ENCODE measurements around the gene ANKRD11. TPM values are rescaled to one million over a fixed set of nuclear protein-coding genes. Genes with fewer than 3 reads are reported as not detected.
"Not testable (repeated sequence)": the region's sequence is repeated elsewhere in the genome, so short reads cannot be mapped to it uniquely, and the experiment has no call there.

The ANKRD11 gene
- total RNA-seq, 1 experiment from 2014 or later = 28.5 TPM

DNA sequence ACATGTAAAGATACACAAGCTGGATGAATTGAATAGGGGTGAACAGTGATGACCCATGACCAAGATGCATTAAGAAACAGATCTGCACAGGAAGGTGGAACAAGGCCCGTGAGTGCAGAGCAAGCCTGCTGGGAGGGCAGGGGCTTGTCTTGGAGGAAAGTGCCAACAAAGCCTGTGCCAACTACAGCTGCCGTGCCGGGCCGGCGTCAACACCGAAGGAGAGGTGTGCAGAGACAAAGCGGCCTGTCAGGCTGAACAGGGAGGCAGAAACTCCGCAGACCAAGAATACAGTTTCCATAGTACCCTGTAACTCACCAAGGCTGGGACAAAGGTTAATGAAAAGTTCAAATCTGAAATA lies 46.7 kb downstream of the ANKRD11 start:
- Histone ChIP-seq H3K9me3 (ENCODE audit: low read length) (no peaks in the 10 kb centered on the region), H3K27ac (ENCODE audit: low read length) (no peak overlapping the region), H4K20me1 (ENCODE audit: insufficient read depth, low read depth, low read length) (peaks cover 62% of the 10 kb centered on the region), H3K9me2 (replicated peaks; ENCODE audit: insufficient read depth, low read length) (no peaks in the 10 kb centered on the region), H2AFZ (ENCODE audit: low read length) (no peak overlapping the region), H3K9ac (ENCODE audit: low read length) (no peak overlapping the region), H3K4me3 (ENCODE audit: low read length) (no peak overlapping the region), H3K4me2 (ENCODE audit: low read depth, low read length, poor library complexity, severe bottlenecking) (no peak overlapping the region), H3K36me3 (ENCODE audit: insufficient read depth, low read length) (no peaks in the 10 kb centered on the region), H3K79me2 (ENCODE audit: low read length) (peaks cover 95% of the 10 kb centered on the region), H3K27me3 (ENCODE audit: low read length) (no peaks in the 10 kb centered on the region), H3K4me1 (ENCODE audit: low read length) (no peaks in the 10 kb centered on the region; the same call in 1 of the 2 replicates)
- DNase-seq = no peak

DNA sequence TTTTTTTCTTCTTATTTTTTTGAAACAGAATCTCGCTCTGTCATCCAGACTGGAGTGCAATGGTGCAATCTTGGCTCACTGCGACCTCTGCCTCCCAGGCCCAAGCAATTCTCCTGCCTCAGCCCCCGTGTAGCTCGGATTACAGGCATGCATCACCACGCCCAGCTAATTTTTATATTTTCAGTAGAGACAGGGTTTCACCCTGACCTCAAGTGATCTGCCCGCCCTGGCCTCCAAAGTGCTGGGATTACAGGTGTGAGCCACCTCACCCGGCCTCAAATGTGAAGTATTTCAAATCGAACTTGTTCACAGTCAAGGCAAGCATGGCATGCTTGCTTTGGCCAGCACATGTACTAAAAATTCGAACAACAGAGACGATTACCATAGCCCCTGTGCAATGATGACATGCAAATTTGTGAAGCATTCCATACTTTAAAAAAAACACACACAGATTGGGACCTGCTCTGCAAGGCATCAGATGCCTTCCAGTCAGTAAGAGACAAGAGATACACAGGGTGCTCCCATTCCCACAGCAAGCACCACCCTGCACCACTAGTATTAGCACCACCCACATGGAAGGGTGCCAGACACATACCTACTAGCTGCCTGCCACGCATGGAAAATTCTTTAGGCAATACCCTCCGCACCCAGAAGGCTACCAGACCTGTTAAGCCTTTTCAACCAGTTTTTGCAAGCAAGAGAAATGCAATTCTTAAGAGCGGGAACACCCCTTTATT lies 47.2 kb downstream of the ANKRD11 start:
- no peaks in the 10 kb centered on the region for H3K9me2 ChIP-seq (replicated peaks; ENCODE audit: insufficient read depth, low read length)
- no peaks in the 10 kb centered on the region for H3K27me3 ChIP-seq (ENCODE audit: low read length)
- H3K36me3 ChIP-seq (ENCODE audit: insufficient read depth, low read length) = no peaks in the 10 kb centered on the region
- no peak overlapping the region for H3K27ac ChIP-seq (ENCODE audit: low read length)
- no peak overlapping the region for H3K4me2 ChIP-seq (ENCODE audit: low read depth, low read length, poor library complexity, severe bottlenecking)
- no peak for DNase-seq
- no peaks in the 10 kb centered on the region for H3K9me3 ChIP-seq (ENCODE audit: low read length)
- H3K9ac ChIP-seq (ENCODE audit: low read length) = no peak overlapping the region
- no peaks in the 10 kb centered on the region; the same call in 1 of the 2 replicates for H3K4me1 ChIP-seq (ENCODE audit: low read length)
- peaks cover 95% of the 10 kb centered on the region for H3K79me2 ChIP-seq (ENCODE audit: low read length)
- H3K4me3 ChIP-seq (ENCODE audit: low read length) = no peak overlapping the region
- H2AFZ ChIP-seq (ENCODE audit: low read length) = no peak overlapping the region
- peaks cover 57% of the 10 kb centered on the region for H4K20me1 ChIP-seq (ENCODE audit: insufficient read depth, low read depth, low read length)

DNA sequence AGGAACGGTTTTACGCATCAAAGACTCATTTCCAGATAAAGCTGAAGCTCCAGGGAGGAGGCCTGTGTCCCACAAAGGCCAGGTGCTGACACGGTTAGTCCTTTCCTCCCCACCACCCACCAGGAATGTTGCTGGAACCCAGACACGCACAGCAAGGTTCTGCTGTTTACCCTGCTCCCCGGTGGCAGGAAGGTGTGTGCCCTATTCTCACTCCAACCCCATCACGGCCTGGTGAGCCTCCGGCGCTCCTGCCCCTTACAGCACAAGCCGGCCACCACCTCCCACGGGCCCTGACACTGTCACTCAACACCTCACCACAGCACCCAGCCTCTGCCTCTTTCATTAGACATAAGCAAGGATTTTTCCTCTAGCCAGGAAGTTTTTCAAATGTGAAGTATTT lies 47.8 kb downstream of the ANKRD11 start:
- Histone ChIP-seq H3K27ac (ENCODE audit: low read length) (no peak overlapping the region), H3K9ac (ENCODE audit: low read length) (no peak overlapping the region), H3K4me1 (ENCODE audit: low read length) (no peaks in the 10 kb centered on the region; the same call in 1 of the 2 replicates)

DNA sequence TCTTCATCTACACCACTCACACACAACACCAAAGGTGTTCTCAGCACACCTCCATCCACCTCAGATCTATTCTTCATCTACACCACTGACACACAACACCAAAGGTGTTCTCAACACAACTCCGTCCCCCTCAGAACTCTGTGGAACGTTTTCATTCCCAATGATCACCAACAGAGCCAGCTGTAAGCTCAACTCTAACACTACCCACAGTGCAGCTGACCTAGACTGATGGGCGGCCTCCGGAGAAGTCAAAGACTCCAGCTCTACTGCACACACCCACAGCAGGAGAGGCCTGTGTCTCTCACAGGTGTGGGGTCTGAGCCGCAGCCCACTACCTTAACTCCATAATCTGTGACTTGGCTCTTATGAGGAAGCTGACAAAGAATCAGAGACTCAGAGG lies 50.7 kb downstream of the ANKRD11 start:
- Histone ChIP-seq H3K9me2 (replicated peaks; ENCODE audit: insufficient read depth, low read length) (no peaks in the 10 kb centered on the region), H2AFZ (ENCODE audit: low read length) (no peak overlapping the region), H3K4me1 (ENCODE audit: low read length) (no peaks in the 10 kb centered on the region; the same call in 1 of the 2 replicates), H3K27ac (ENCODE audit: low read length) (no peak overlapping the region), H3K9ac (ENCODE audit: low read length) (no peak overlapping the region), H3K36me3 (ENCODE audit: insufficient read depth, low read length) (no peaks in the 10 kb centered on the region), H4K20me1 (ENCODE audit: insufficient read depth, low read depth, low read length) (peaks cover 28% of the 10 kb centered on the region), H3K9me3 (ENCODE audit: low read length) (no peaks in the 10 kb centered on the region), H3K4me2 (ENCODE audit: low read depth, low read length, poor library complexity, severe bottlenecking) (no peak overlapping the region), H3K4me3 (ENCODE audit: low read length) (no peak overlapping the region), H3K79me2 (ENCODE audit: low read length) (peaks cover 98% of the 10 kb centered on the region), H3K27me3 (ENCODE audit: low read length) (no peaks in the 10 kb centered on the region)
- no peak for DNase-seq

More for the DNA sequence above, 47.8 kb downstream of the ANKRD11 start:
- Histone ChIP-seq H3K79me2 (ENCODE audit: low read length) (peaks cover 95% of the 10 kb centered on the region), H2AFZ (ENCODE audit: low read length) (no peak overlapping the region), H3K36me3 (ENCODE audit: insufficient read depth, low read length) (no peaks in the 10 kb centered on the region), H3K9me2 (replicated peaks; ENCODE audit: insufficient read depth, low read length) (no peaks in the 10 kb centered on the region), H3K9me3 (ENCODE audit: low read length) (no peaks in the 10 kb centered on the region), H4K20me1 (ENCODE audit: insufficient read depth, low read depth, low read length) (peaks cover 51% of the 10 kb centered on the region), H3K27me3 (ENCODE audit: low read length) (no peaks in the 10 kb centered on the region), H3K4me2 (ENCODE audit: low read depth, low read length, poor library complexity, severe bottlenecking) (no peak overlapping the region), H3K4me3 (ENCODE audit: low read length) (no peak overlapping the region)
- DNase-seq = no peak

DNA sequence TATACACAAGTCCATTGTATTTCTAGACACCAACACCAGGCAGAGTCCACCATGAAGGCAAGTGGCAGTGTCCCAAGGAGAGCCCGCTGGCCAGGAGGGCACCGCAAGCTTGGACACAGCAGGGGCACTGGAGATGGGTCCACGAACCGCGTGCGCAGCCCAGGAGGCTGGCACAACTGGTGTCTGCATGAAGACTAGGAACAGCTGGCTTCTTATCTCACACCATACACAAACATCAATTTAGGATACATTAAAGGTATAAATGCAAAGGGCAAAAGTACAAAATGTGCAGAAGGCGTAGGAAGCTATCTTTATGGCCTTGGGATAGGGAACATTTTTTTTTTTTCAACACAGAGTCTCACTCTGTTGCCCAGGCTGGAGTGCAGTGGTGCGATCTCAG lies 52.4 kb downstream of the ANKRD11 start:
- no peak overlapping the region for H2AFZ ChIP-seq (ENCODE audit: low read length)
- peaks cover 98% of the 10 kb centered on the region for H3K79me2 ChIP-seq (ENCODE audit: low read length)
- no peaks in the 10 kb centered on the region for H3K27me3 ChIP-seq (ENCODE audit: low read length)
- no peaks in the 10 kb centered on the region for H3K9me2 ChIP-seq (replicated peaks; ENCODE audit: insufficient read depth, low read length)
- no peaks in the 10 kb centered on the region for H3K36me3 ChIP-seq (ENCODE audit: insufficient read depth, low read length)
- no peak overlapping the region for H3K4me3 ChIP-seq (ENCODE audit: low read length)
- H3K9me3 ChIP-seq (ENCODE audit: low read length) = no peaks in the 10 kb centered on the region
- DNase-seq = no peak
- H3K4me2 ChIP-seq (ENCODE audit: low read depth, low read length, poor library complexity, severe bottlenecking) = no peak overlapping the region
- H3K9ac ChIP-seq (ENCODE audit: low read length) = no peak overlapping the region
- H3K27ac ChIP-seq (ENCODE audit: low read length) = no peak overlapping the region
- H4K20me1 ChIP-seq (ENCODE audit: insufficient read depth, low read depth, low read length) = peaks cover 11% of the 10 kb centered on the region; the same call in 1 of the 2 replicates
- no peaks in the 10 kb centered on the region for H3K4me1 ChIP-seq (ENCODE audit: low read length)

DNA sequence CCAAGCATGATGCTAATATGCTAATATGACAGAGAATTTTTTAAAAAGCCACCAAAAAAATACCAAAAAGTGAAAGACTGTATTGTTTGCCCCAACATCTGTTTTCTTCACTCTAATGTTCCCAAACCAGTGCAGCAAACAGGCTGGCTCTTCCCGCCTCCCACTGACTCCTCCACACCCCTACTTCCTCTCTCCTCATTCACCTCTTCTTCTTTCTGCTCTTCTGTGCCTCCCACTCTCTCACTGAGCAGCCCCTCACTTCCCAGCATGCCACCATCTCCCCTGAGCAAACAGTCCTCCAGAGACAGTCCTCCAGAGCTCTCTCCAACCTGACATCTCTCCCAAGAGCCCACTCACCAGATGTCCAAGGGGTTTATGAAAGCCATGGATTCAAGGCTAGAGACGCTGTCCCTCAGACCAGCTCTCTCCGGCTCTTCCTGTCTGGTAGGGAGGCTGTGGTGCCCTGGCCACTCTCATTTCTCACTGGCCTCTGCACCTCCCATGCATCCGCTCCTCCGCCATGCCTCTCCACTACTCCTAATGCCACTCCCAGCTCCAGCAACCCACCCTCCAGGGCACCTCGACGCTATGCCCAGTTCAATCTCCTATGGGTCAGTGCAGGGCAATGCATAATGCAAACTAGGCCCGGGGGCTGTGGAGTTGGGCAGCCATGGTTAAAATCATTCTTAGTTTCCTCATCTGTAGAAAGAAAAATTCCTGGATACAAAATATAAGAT lies 52.9 kb downstream of the ANKRD11 start:
- Histone ChIP-seq H3K4me3 (ENCODE audit: low read length) (no peak overlapping the region), H4K20me1 (ENCODE audit: insufficient read depth, low read depth, low read length) (peaks cover 5% of the 10 kb centered on the region; the same call in 1 of the 2 replicates), H3K27ac (ENCODE audit: low read length) (no peak overlapping the region), H3K79me2 (ENCODE audit: low read length) (peaks cover 98% of the 10 kb centered on the region), H3K36me3 (ENCODE audit: insufficient read depth, low read length) (no peaks in the 10 kb centered on the region), H3K9me2 (replicated peaks; ENCODE audit: insufficient read depth, low read length) (no peaks in the 10 kb centered on the region), H3K4me2 (ENCODE audit: low read depth, low read length, poor library complexity, severe bottlenecking) (no peak overlapping the region), H2AFZ (ENCODE audit: low read length) (no peak overlapping the region), H3K27me3 (ENCODE audit: low read length) (no peaks in the 10 kb centered on the region), H3K9me3 (ENCODE audit: low read length) (no peaks in the 10 kb centered on the region), H3K9ac (ENCODE audit: low read length) (no peak overlapping the region), H3K4me1 (ENCODE audit: low read length) (no peaks in the 10 kb centered on the region)
- no peak for DNase-seq

DNA sequence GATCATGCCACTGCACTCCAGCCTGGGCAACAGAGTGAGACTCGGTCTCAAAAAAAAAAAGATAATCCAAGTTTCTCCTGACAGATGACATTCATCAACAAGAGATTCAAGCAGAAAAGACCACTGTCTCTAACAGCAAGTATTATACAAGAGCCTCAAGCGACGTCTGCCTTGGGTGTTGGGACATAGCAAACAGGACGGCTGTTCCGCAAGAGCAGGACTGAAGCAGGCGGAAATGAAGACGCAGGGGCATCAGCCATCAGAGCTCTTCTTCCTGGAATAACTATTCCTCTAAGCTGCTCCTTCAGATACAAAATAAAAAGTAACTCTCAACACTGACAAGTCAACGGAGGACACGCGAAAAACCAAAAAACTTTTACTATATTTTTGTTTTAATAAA lies 54.0 kb downstream of the ANKRD11 start:
- Histone ChIP-seq H3K4me3 (ENCODE audit: low read length) (no peak overlapping the region), H2AFZ (ENCODE audit: low read length) (no peak overlapping the region), H3K79me2 (ENCODE audit: low read length) (peaks cover 100% of the 10 kb centered on the region), H3K9ac (ENCODE audit: low read length) (no peak overlapping the region), H3K9me3 (ENCODE audit: low read length) (no peaks in the 10 kb centered on the region), H3K9me2 (replicated peaks; ENCODE audit: insufficient read depth, low read length) (no peaks in the 10 kb centered on the region), H3K4me1 (ENCODE audit: low read length) (no peaks in the 10 kb centered on the region), H3K27ac (ENCODE audit: low read length) (no peak overlapping the region), H3K36me3 (ENCODE audit: insufficient read depth, low read length) (no peaks in the 10 kb centered on the region), H4K20me1 (ENCODE audit: insufficient read depth, low read depth, low read length) (no peaks in the 10 kb centered on the region), H3K27me3 (ENCODE audit: low read length) (no peaks in the 10 kb centered on the region), H3K4me2 (ENCODE audit: low read depth, low read length, poor library complexity, severe bottlenecking) (no peak overlapping the region)
- DNase-seq = no peak

DNA sequence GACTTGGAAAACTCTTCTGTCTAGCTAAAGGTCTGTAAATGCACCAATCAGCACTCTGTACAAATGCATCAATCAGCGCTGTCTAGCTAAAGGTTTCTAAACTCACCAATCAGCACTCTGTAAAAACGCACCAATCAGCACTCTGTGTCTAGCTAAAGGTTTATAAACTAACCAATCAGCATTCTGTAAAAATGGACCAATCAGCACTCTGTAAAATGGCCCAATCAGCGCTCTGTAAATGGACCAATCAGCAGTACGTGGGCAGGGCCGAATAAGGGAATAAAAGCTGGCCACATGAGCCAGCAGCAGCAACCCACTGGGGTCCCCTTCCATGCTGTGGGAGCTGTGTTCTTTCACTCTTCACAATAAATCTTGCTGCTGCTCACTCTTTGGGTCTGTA lies 55.3 kb downstream of the ANKRD11 start:
- not testable (repeated sequence) for H3K27ac ChIP-seq (ENCODE audit: low read length); DNase-seq; H3K27me3 ChIP-seq (ENCODE audit: low read length); H3K9me3 ChIP-seq (ENCODE audit: low read length); H2AFZ ChIP-seq (ENCODE audit: low read length); H3K9ac ChIP-seq (ENCODE audit: low read length); H3K9me2 ChIP-seq (replicated peaks; ENCODE audit: insufficient read depth, low read length); H3K4me3 ChIP-seq (ENCODE audit: low read length); H4K20me1 ChIP-seq (ENCODE audit: insufficient read depth, low read depth, low read length); H3K4me2 ChIP-seq (ENCODE audit: low read depth, low read length, poor library complexity, severe bottlenecking); H3K36me3 ChIP-seq (ENCODE audit: insufficient read depth, low read length); H3K4me1 ChIP-seq (ENCODE audit: low read length)
- H3K79me2 ChIP-seq (ENCODE audit: low read length) = peaks cover 97% of the 10 kb centered on the region
